Right ventricle myocardium inferior (tissue), 1 donor: ENCODE data around the gene SSTR1. TPM values are rescaled to one million over a fixed set of nuclear protein-coding genes. Genes with fewer than 3 reads are reported as not detected.

Experiments used
- ATAC-seq: fragments of 200-7000 bp; cut with Tn5 transposase; one replicate; pipeline ENCODE4 v1.9.1; 2020; ENCODE audit warnings: mild to moderate bottlenecking, moderate library complexity
- DNase-seq: peaks from one replicate; pipeline ENCODE4 v3.0.0; 2021; ENCODE audit errors: missing footprints
- intact Hi-C: fragments of 100-400 bp; cut with DNase I; formaldehyde crosslinking; loops from one replicate; pipeline ENCODE4 v1.11.0; 2022
- total RNA-seq: library from RNA; stranded (reverse); fragmentation: NEBNext Ultra II Directional; extraction: Animal tissue kit (Norgen Biotek cat#: 25700); gene quantifications from one replicate; pipeline ENCODE4 v1.2.1, GENCODE V29; 2021
- donor health status: DM: no; HTN: yes; CAD: no; lungs with severe emphysema.

SSTR1 gene
- total RNA-seq, 1 donor from 2014 or later = 0.51 TPM

DNA sequence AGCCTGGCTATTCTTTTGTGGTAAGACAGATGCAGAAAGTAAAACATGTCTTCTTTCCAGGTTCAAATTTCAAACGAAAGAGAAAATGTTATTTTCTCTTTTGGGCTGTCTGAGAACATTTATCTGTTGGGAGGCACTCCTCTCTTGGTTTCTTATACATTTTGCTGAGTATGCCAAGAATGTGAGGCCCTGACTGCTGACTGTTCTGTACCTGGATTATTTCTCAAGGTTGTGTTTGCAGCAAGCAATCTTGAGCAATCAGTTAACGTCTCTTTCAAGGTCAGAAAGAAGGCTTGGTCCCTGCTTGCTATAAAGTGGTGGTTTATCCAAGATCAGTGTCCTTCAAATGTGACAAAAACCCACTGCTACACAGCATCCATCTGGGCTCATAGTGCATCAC, 9.8 kb downstream of the SSTR1 start:
- ATAC-seq (no peak), DNase-seq (no peak)
- intact Hi-C loops = no loop called here

DNA sequence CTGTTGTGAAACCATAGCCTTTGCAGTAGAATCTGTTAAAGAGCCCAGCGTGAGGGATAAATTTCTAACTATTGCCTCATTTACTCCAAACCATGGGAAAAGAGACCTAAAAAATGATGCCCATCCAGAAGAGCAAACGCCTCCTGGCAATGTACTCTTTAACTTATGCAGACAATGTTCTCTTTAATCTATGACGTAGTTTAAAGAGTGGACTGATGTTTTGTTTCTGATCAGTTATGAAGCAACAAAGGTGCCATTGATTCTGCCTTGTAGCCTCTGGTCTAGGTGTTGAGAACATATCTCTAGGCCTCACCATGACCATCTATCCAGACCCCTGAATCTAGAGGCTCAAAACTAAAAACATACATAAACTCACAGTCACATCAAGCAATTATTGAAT, 13.4 kb downstream of the SSTR1 start:
- no peak for DNase-seq
- intact Hi-C loops = no loop called here
- no peak for ATAC-seq

DNA sequence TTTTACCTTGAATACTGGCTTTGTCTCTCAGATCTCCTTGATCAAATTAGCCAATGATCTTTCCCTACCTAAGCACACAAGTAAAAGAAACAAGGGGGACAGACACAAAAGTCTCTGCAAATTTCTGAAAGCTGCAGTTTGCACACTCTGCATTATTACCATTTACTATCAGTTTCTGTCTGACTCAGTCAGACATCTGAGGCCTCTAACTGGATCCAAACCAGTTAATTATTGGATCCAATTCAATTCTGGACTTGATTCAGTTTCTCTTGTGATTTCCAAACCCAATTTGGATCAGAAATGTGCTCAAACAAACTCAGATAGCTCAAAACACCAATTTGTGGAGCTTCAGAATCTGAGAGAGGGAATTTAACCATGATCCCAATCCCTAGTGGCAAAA, 16.6 kb downstream of the SSTR1 start:
- intact Hi-C loops = no loop called here
- DNase-seq (no peak), ATAC-seq (peak; percentile 34)

DNA sequence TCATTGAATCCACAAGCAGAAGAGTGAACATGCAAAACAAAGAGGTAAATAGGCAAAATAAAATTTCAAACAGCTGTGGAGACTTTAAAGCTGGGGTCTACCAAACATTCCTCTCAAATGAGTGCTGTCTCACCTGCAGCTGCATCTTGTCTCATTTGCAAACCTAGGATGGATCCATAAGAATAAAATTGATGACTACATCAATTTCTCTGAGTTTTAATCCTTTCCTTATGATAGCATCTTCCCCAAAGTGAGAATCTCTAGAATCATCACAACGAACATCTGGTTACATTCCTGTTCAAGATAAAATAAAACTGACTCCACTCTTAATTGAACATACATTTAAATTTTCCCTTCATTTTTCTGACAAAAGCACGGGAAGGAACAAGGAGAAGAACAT, 18.2 kb downstream of the SSTR1 start:
- intact Hi-C loops = no loop called here
- ATAC-seq = no peak
- no peak for DNase-seq

DNA sequence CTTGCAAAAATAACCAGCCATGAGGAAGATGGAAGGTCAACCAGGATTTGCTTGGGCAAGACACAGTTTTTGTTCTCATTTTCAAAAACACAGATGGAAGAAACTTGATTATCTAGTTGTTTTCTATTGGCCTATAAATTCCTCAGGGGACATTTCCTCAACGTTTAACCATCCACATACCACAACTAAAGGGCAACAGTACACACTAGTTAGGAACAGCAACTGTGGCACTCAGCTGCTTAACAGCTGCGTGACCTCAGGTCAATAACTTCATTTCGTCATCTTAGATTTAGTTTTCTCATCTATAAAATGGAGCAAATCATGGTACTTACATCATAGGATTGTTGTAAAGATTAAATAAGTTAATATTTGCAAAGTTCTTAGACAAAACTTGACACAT, 18.7 kb downstream of the SSTR1 start:
- ATAC-seq = no peak

DNA sequence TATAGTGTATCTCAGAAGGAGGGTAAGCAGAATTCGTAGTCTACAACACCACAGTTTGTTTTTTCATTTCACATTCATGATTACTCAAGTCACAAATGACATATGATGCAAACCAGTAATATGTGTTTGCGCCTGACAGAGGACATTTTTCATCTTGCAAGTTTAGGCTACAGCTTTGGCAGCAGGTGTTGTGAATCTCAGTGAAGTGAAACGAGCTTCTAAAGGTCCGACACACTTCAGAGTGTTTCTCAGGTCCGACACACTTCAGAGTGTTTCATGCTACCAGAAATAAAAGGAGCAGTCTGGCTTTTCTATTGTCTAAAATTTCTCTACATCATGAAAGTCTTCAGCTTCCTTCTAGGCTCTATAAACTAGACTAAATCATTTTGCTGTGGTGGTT, 25.5 kb downstream of the SSTR1 start:
- DNase-seq (no peak), ATAC-seq (no peak)
- intact Hi-C loops = no loop called here

More for the DNA sequence above, 18.7 kb downstream of the SSTR1 start:
- no peak for DNase-seq
- intact Hi-C loops = no loop called here

DNA sequence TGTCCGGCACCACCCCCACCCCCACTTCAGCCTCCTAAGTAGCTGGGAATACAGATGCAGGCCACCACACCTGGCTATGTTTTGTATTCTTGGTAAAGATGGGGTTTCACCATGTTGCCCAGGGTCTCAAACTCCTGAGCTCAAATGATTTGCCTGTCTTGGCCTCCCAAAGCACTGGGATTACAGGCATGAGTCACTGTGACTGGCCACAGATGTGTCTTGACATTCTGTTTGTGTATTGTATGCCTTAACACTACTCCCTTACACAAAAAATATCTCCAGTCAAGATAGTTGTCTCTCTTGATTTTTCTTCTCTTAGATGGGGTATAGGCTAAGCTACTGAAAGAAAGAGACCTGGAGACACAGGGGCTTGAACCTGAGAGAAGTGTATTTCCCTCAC, 30.6 kb downstream of the SSTR1 start:
- no peak for ATAC-seq
- intact Hi-C loops = no loop called here
- DNase-seq = no peak

DNA sequence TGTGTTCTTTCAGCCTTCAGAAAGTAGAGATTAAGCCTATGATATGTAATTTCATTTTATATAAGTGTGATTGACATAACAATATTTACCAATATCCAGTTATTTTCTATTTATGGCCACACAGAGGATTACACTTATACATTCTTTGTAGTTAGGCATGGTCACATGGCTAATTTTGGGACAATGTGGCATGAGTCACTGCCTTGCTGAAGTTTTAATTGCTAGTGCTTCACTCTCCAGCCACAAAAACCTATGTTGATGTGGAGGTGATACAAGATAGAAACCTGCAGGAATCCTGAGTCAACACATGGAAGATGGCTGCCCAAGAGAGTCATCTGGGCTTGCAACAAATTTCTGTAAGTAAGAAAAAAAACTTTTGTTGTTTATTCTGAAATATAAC, 31.2 kb downstream of the SSTR1 start:
- ATAC-seq (no peak), DNase-seq (no peak)
- intact Hi-C loops = no loop called here

DNA sequence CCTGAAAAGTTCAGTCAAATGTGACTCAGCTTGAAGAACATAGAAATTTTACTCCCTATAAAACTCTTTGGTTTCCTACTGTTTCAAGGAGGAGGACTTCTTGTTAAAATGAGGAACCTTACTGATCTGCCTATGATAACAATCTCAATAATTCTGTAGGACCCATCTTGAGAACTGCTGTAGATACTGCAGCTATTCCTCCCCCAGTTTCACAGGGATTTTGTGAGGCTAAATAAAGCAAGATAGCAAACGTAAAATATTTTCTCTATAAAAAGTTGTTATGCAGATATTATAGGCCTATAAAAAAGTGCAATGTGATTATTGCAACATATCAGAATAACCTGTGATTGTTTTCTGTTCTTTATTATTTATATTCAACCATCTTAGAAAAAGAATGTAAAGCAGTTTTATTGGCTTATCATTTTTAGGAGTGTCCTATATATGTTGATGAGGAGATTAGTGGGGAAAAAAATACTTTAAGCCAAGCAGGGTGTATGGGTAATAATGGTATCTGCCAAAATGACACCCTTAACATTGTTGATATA, 36.1 kb downstream of the SSTR1 start:
- ATAC-seq = no peak
- intact Hi-C loops = no loop called here
- DNase-seq = no peak

DNA sequence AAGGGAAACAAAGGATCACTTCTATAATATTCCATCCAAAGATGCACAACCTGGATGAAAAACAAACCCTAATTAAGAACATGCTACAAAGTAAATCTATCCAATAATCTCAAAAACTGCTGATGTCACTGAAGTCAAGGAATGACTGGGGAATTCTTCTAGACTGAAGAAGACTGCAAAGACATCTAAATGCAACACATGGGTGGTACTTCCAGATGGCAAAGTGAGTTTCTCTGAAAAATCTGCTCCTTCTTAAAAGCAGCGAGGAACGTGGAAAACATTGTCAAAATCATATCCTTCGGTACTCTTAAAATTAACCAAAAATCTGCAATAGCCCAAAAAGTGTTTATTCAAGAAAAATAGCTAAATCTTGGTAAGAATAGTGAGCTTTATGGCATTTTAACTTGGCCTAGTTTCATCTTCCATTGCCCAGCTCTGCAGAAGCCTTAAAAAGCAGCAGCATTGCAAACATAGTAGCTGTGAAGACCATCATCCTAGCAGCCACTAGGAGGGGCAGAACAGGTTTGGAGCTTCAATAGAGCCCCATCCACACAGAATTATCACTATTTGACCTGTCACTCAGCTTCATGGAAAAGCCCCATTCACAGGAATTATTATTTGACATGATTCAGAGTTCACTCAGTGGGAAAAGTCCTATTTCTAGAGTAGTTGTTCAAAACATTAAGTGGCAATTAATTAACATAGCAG, 40.8 kb downstream of the SSTR1 start:
- ATAC-seq (no peak), DNase-seq (no peak)
- intact Hi-C loops = loop anchor here (5.0 kb wide), 1 partner anchor 36 kb away; no protein-coding TSS in a partner anchor

DNA sequence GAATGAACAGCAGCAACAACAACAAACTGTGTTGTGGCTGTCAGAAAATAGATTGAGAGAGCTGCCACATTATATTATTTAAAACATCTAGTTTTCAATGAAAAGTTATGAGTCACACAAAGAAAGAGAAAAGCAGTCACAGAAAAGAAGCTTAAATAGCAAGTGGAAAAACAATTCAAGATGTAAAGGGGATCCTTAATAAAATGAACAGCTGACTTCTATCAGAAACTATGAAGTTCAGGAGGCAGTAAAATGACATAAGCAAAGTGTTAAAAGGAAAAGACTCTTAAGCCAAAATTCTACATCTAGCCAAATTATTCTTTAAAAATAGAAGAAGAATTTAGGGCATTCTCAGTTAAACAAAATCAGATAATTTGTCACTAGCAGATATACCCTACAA, 42.6 kb downstream of the SSTR1 start:
- DNase-seq (no peak), ATAC-seq (no peak)
- intact Hi-C loops = no loop called here

DNA sequence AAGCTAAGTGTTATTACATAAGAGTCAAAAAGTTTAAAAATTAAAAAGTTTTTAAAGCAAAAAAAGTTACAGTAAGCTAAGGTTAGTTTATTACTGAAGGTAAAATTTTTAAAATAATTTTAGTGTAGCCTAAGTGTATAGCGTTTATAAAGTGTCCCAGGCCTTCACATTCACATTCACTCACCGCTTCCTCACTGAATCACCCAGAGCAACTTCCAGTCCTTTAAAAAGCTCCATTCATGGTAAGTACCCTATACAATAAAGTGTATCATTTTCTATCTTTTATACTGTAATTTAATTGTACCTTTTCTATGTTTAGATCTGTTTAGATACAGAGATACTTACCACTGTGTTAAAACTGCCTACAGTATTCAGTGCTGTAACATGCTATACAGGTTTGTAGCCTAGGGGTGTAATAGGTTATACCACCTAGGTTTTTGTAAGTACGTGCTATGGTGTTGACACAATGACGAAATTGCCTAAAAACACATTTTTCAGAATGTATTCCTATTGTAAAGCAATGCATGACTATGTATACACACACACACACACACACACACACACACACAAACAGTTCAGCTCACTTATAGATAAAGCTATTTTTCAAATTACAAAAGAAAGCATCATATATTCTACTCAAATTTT, 44.5 kb downstream of the SSTR1 start:
- intact Hi-C loops = no loop called here
- ATAC-seq = no peak
- no peak for DNase-seq

DNA sequence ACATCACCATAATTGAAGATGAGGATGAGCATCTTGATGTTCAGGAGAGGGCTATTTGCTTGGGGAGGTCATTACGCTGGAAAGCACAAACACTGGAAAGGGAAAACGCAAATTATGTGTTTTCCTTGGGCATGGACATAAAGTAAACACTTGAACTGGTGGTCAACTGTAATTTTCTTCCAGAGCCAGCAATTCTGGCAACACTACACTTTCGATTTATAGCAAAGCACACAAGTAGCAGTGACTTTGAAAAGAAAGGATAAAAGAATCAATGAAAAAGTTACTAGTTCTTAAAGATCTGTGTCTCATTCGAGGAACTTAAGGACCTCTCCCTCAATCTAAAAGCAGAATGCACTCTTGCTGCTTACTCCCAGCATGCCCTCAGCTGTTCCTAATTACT, 46.0 kb downstream of the SSTR1 start:
- intact Hi-C loops = no loop called here
- ATAC-seq (no peak), DNase-seq (no peak)

DNA sequence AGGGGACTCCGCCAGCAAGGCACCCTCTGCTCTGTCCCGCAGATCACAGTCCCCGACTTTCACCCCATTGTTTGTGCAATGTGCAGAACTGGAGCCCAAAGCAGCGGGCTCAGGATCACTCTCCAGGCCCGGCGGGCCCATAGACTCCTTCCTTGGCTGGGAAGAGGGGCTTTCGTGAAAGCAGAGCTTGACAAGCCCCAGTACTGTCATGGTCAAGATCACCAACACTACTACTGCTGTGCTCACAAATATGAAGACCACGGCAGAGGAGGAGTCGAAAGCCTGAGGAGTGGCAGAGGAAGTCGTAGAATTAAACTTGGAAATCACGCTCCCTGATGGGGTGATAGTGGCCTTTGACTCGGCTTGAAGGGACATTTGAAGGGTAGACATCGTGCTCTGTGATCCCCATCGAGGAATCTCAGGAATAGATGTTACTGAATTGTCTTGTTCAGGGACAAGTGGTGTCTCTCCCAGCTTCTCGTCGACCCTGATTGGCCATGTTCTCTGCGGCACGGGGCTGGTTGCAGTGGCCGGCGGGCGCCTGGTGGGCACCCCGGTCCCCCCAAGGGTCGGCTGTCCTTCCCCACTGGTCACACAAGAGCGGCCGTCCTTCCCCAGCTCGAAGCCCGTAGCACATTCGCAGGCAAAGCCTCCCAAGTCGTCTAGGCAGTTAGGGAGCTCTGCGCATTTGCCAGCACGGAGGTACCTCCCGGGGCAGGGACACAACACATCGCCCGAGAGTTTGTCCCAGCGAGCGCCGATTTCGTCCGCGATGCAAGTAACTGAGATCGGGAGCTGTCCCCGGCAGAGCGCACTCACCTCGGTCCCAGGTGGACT, 47.1 kb downstream of the SSTR1 start:
- DNase-seq = no peak
- ATAC-seq = no peak
- intact Hi-C loops = loop anchor here (5.0 kb wide), 2 partner anchors 58 to 113 kb away; no protein-coding TSS in a partner anchor

DNA sequence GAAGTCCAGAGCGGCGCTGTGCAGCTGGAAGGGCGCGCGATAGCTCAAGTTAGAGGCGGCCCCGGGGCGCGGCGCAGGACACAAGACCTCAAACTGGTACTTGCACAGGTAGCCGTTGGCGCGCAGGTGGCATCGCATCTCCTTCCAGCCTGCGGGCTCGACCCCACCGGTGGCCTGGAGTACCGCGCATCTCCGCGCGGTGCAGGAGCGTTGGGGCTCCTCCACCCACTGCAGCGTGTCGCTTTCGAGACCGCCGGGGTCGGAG, 47.6 kb downstream of the SSTR1 start:
- intact Hi-C loops = loop anchor here (5.0 kb wide), 2 partner anchors 57 to 112 kb away; no protein-coding TSS in a partner anchor
- peak; percentile 14 for ATAC-seq

DNA sequence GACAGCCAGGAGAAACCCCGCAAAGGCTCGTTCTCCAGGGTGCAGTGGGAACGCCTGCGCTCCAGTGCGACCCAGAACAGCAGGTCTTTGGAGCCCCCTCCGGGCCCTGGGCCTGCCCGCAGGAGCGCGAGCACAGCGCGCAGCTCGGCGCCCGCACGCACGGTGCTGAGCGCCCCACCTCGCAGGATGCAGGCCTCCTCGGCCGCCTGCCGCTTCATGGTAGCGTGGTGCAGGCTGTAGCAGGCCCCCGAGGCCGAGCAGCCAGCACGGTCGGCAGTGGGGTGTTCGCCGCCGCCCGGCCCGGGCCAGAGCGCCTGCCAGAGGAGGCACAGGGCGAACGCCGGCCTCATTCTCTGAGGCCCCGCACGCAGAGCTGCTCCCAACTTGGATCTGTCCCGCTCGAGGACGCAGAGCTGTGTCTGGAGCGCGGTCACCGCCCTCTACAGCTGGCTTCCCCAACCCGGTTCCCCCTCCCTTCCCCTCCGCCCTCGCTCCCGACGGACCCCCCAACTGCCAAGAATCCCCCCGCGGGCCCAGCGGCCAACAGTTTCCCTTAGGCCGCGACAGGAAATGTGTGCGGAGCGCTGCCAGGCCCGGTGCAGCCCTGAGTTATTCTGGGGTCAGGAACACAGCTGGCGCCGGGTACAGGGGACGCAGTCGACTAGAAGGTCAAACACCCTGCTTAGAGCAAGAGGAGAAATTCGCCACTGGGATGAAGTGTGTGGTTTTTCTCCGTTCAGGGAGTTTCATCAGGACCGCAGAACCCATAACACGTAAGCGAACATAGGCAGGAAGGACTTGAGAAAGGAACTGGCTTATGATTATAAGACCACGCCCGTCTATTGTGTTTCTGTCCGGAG, 48.2 kb downstream of the SSTR1 start, which contains the start of gene CLEC14A:
CLEC14A (minus strand) TSS at position 421 of the 860 bp plus-strand sequence; CDS start at position 350, 71 bp downstream.
- intact Hi-C loops = loop anchor here (1.0 to 5.0 kb wide), 3 partner anchors 34 to 111 kb away; no protein-coding TSS in a partner anchor
- ATAC-seq (peak; percentile 90), DNase-seq (peak; percentile 87)

More for the DNA sequence above, 47.6 kb downstream of the SSTR1 start:
- peak; percentile 75 for DNase-seq

DNA sequence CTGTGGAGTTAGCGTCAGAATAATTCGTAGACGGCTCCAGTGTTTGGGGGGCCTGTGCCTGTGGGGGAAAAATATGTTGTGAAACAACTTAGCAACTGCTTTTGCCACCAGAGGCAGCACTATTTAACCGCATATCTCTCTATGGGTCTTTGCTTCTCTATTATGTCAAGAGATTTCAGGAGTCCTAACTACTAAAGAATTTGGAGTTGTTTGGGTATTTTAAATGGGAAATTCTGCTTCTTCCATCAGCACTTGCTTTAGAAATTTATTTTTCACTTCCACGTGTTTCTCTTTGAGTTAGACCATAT, 48.8 kb downstream of the SSTR1 start:
- intact Hi-C loops = loop anchor here (1.0 to 5.0 kb wide), 3 partner anchors 34 to 111 kb away; no protein-coding TSS in a partner anchor
- ATAC-seq = peak; percentile 79

DNA sequence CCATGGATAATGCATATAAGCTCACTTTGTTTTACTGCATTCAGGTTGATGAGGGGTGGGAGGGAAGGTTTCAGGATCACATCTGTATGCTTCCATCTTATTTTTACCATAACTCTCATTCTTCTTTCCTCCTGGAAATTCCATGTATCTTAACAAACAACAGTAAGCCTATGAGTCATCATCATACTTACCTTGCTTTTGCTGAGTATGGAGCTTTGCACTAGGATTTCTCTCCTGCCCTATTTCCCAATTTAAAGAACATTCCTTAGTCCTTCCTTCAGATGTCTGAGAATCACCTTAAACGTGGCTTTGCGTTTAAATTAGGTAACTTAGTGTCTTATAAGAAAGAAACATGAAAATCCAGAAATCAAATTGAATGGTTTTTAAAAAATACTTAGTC, 49.8 kb downstream of the SSTR1 start:
- intact Hi-C loops = loop anchor here (5.0 kb wide), 2 partner anchors 55 to 110 kb away; no protein-coding TSS in a partner anchor
- DNase-seq = no peak
- no peak for ATAC-seq

More for the DNA sequence above, 48.8 kb downstream of the SSTR1 start:
- no peak for DNase-seq
